Endothelial cell (in vitro differentiated cells): Measurements from ENCODE around the gene CWC15. TPM values are rescaled to one million over a fixed set of nuclear protein-coding genes. Genes with fewer than 3 reads are reported as not detected.
"Not testable (repeated sequence)": the region's sequence is repeated elsewhere in the genome, so short reads cannot be mapped to it uniquely, and the experiment has no call there.

ENCODE experiments used
- DNase-seq: peaks from one replicate; pipeline ENCODE4 v3.0.0; 2021; ENCODE audit warnings: low spot score
- H3K27ac Mint-ChIP-seq: one replicate; pipeline ENCODE4 v1.8.0; 2021; ENCODE audit warnings: mixed read lengths, inconsistent platforms; ENCODE audit not compliant: unreplicated experiment
- H3K27me3 Mint-ChIP-seq: one replicate; pipeline ENCODE4 v1.8.0; 2021; ENCODE audit warnings: mild to moderate bottlenecking, moderate library complexity, mixed read lengths, inconsistent platforms; ENCODE audit not compliant: unreplicated experiment
- H3K36me3 Mint-ChIP-seq: one replicate; pipeline ENCODE4 v1.8.0; 2021; ENCODE audit warnings: mild to moderate bottlenecking, low read depth, mixed read lengths, inconsistent platforms; ENCODE audit not compliant: unreplicated experiment
- H3K4me1 Mint-ChIP-seq: one replicate; pipeline ENCODE4 v1.8.0; 2021; ENCODE audit warnings: mild to moderate bottlenecking, mixed read lengths, inconsistent platforms; ENCODE audit not compliant: unreplicated experiment
- H3K4me3 Mint-ChIP-seq: one replicate; pipeline ENCODE4 v1.8.0; 2021; ENCODE audit warnings: mild to moderate bottlenecking, mixed read lengths, inconsistent platforms; ENCODE audit not compliant: unreplicated experiment
- H3K9me3 Mint-ChIP-seq: one replicate; pipeline ENCODE4 v1.8.0; 2021; ENCODE audit warnings: mixed read lengths, inconsistent platforms; ENCODE audit not compliant: unreplicated experiment
- total RNA-seq: library from RNA; stranded (reverse); fragmentation: NEBNext Ultra II Directional; extraction: Animal tissue kit (Norgen Biotek cat#: 25700); gene quantifications from one replicate; pipeline ENCODE4 v1.2.1, GENCODE V29; 2021; ENCODE audit not compliant: unreplicated experiment
- TF ChIP-seq, protein P1 (sequence below): fragments of 200-600 bp; sonication (generic); IDR thresholded peaks from one replicate; pipeline ENCODE4 v1.5.0; 2021; ENCODE audit warnings: antibody characterized with exemption; ENCODE audit not compliant: unreplicated experiment

The CWC15 gene
- total RNA-seq, 1 donor from 2014 or later: 84.1 TPM

DNA sequence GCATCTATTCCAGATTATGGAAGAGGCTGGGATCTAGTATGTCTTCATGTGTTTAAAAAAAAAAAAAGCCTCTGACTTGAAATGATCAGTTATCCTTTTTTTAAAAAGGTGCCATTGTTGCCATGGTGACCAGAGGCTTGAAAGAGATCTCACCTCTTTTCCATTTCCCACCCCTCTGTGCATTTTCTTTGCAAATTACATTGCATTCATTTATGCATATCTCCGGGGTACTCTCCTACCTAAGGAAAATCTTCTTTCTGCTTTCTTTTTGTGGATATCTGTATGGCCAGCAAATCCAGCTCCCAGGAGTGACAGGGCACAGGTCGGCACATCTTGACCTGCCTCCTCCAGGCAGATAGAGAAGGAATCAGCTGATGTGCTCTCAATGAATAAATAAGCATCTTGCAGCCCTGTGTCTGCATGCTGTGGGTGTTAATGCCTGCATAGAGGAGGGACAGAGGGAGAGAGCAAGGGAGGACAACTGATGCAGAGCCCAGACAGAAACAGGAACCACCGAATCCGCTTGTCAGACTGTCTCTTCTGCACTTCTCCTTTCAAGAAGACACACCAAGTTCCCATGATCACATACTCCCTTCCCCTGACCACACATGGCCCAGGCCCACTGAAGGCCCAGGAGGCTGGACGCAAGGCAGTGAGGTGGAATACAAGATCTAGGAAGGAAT, 50.9 kb downstream of the CWC15 start:
- DNase-seq: no peak
- Mint-ChIP-seq H3K9me3 (no peaks in the 10 kb centered on the region), H3K27ac (no peak overlapping the region), H3K27me3 (peaks cover 2% of the 10 kb centered on the region), H3K36me3 (no peaks in the 10 kb centered on the region), H3K4me1 (peaks cover 37% of the 10 kb centered on the region), H3K4me3 (no peak overlapping the region)
- TF ChIP-seq, protein P1, sequence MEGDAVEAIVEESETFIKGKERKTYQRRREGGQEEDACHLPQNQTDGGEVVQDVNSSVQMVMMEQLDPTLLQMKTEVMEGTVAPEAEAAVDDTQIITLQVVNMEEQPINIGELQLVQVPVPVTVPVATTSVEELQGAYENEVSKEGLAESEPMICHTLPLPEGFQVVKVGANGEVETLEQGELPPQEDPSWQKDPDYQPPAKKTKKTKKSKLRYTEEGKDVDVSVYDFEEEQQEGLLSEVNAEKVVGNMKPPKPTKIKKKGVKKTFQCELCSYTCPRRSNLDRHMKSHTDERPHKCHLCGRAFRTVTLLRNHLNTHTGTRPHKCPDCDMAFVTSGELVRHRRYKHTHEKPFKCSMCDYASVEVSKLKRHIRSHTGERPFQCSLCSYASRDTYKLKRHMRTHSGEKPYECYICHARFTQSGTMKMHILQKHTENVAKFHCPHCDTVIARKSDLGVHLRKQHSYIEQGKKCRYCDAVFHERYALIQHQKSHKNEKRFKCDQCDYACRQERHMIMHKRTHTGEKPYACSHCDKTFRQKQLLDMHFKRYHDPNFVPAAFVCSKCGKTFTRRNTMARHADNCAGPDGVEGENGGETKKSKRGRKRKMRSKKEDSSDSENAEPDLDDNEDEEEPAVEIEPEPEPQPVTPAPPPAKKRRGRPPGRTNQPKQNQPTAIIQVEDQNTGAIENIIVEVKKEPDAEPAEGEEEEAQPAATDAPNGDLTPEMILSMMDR: no peak

DNA sequence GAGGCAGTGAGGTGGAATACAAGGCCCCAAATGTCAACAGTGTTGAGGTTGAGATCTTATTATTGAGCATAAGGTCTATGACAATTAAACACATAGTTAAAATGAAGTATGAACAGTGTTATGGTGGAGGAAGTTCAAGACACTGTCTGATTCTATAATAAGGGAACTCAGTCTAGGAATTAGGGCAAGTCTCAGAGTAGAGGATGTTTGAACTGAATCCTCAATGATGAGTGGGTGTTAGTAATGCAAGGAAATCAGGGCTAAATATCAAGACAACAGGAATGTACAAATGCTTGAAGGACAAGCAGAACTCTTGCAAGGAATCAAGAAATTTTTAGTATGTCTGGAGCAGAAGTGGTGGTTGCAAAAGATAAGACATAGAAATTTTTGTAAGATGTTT, 53.0 kb downstream of the CWC15 start:
- Mint-ChIP-seq H3K27me3 (peaks cover 2% of the 10 kb centered on the region), H3K27ac (no peak overlapping the region), H3K9me3 (no peaks in the 10 kb centered on the region), H3K4me3 (no peak overlapping the region), H3K4me1 (peaks cover 17% of the 10 kb centered on the region), H3K36me3 (no peaks in the 10 kb centered on the region)
- no peak for DNase-seq
- TF ChIP-seq, protein P1: no peak

DNA sequence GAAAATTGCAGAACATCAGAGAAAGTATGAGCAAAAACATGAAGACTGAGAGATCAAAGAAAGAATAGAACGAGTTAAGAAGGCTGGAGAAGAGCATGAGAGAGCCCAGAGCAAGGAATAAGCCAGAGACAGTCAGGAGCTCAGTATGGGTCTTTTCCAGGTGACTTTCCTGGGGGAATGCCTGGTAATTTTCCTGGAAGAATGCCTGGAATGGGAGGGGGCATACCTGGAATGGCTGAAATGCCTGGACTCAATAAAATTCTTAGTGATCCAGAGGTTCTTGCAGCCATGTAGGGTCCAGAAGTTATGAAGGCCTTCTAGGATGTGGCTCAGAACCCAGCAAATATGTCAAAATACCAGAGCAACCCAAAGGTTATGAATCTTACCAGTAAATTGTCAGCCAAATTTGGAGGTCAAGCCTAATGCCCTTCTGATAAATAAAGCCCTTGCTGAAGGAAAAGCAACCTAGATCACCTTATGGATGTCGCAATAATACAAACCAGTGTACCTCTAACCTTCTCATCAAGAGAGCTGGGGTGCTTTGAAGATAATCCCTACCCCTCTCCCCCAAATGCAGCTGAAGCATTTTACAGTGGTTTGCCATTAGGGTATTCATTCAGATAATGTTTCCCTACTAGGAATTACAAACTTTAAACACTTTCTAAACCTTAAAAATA, 59.5 kb downstream of the CWC15 start:
- not testable (repeated sequence) for H3K4me1 Mint-ChIP-seq, H3K27me3 Mint-ChIP-seq, H3K9me3 Mint-ChIP-seq, DNase-seq, H3K36me3 Mint-ChIP-seq, H3K27ac Mint-ChIP-seq, H3K4me3 Mint-ChIP-seq

DNA sequence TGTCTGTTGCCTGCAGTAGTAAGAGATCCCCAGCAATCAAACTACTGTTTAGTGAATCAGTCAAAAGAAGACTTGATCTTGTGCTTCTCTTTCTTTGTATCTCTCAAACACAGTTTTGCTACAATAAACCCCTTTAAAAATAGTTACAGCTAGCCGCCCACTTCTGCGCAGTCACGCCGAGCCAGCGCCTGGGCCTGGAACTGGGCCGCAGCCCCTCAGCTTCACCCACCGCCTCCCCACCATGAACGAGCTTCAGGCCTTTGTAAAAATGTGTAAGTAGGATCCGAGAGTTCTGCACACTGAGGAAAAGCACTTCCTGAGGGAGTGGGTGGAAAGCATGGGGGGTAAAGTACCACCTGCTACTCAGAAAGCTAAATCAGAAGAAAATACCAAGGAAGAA, 60.5 kb downstream of the CWC15 start:
- Mint-ChIP-seq H3K36me3 (no peaks in the 10 kb centered on the region), H3K27ac (no peak overlapping the region), H3K9me3 (no peaks in the 10 kb centered on the region), H3K4me1 (peaks cover 3% of the 10 kb centered on the region), H3K27me3 (peaks cover 2% of the 10 kb centered on the region), H3K4me3 (no peak overlapping the region)
- no peak for DNase-seq
- TF ChIP-seq, protein P1: no peak

Other genes with a start within 250 kb of the CWC15 start
- gene AMOTL1, start 205.2 kb downstream of the CWC15 start, total RNA-seq: 35.9 TPM
- 1.8 TPM for gene KDM4D, start 153 bp upstream of the CWC15 start, total RNA-seq
- not detected for gene KDM4E, start 51.7 kb upstream of the CWC15 start, total RNA-seq
- not detected for gene KDM4F, start 75.9 kb upstream of the CWC15 start, total RNA-seq
- gene SRSF8, start 93.4 kb upstream of the CWC15 start, total RNA-seq: 25.2 TPM
- gene ENDOD1, start 116.3 kb upstream of the CWC15 start, total RNA-seq: 4.5 TPM